ENCODE measurements around the gene URB2. TPM values are rescaled to one million over a fixed set of nuclear protein-coding genes. Genes with fewer than 3 reads are reported as not detected.
"Not testable (repeated sequence)": the region's sequence is repeated elsewhere in the genome, so short reads cannot be mapped to it uniquely, and the experiment has no call there.

Gene URB2
- total RNA-seq, 4 donors from 2014 or later, result 6.0 to 12.1 (median 9.2) TPM

DNA sequence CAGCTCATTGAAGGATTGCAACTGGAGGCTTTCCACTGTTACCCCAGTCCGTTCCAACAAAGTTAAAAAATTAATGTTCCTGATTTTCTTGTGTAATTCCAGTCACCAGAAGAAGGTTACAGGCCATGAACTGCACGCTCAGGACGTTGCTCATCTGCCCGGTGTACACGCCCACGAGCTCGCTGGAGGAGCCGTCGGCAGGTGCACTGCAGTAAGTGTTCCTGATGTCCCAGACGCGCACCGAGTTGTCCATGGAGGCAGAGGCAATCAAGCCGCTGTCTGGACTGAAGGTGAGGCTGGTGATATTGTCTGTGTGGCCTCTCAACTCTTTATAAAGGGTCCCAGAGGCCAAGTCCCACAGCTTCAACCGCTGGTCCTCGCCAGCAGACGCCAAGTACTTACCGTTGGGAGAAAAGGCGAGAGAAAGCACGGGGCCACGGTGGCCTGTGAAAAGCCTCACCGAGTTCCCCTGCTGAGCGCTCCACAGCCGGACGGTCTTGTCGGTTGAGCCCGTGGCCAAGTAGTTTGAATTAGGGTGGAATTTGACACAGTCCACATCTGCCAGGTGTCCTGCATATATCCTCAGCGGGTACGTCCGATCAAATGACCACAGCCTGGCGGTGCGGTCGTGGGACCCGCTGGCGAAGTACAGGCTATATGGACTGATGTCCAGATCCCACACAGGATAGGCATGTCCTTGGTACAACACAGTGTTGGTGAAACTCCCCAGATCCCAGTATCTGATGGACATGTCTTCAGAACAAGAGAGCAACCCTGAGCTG, 31.6 kb upstream of the URB2 start:
- WGBS, 2 donors (ENCODE audit: low coverage in 1 of 2), result 88 to 94% methylated on average over 2 to 13 of the region's 34 CpGs
- peaks cover 15 to 36% (median 16%) of the 10 kb centered on the region in 3 donors for H3K4me1 ChIP-seq
- H3K27ac ChIP-seq, result peak overlapping the region in 1 of 4 donors; percentile 86
- H3K4me3 ChIP-seq, result no peak overlapping the region
- ATAC-seq, result no peak
- no peaks in the 10 kb centered on the region for H3K27me3 ChIP-seq
- TF ChIP-seq POLR2A (IDR thresholded peaks at IDR 0.05) (no peak), POLR2AphosphoS5 (IDR thresholded peaks at IDR 0.05) (no peak), EP300 (IDR thresholded peaks at IDR 0.05) (no peak)
- TF ChIP-seq, protein P1, sequence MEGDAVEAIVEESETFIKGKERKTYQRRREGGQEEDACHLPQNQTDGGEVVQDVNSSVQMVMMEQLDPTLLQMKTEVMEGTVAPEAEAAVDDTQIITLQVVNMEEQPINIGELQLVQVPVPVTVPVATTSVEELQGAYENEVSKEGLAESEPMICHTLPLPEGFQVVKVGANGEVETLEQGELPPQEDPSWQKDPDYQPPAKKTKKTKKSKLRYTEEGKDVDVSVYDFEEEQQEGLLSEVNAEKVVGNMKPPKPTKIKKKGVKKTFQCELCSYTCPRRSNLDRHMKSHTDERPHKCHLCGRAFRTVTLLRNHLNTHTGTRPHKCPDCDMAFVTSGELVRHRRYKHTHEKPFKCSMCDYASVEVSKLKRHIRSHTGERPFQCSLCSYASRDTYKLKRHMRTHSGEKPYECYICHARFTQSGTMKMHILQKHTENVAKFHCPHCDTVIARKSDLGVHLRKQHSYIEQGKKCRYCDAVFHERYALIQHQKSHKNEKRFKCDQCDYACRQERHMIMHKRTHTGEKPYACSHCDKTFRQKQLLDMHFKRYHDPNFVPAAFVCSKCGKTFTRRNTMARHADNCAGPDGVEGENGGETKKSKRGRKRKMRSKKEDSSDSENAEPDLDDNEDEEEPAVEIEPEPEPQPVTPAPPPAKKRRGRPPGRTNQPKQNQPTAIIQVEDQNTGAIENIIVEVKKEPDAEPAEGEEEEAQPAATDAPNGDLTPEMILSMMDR (IDR thresholded peaks at IDR 0.05), result no peak
- peaks cover 0 to 31% of the 10 kb centered on the region in 2 donors for H3K36me3 ChIP-seq
- no peaks in the 10 kb centered on the region for H3K9me3 ChIP-seq

DNA sequence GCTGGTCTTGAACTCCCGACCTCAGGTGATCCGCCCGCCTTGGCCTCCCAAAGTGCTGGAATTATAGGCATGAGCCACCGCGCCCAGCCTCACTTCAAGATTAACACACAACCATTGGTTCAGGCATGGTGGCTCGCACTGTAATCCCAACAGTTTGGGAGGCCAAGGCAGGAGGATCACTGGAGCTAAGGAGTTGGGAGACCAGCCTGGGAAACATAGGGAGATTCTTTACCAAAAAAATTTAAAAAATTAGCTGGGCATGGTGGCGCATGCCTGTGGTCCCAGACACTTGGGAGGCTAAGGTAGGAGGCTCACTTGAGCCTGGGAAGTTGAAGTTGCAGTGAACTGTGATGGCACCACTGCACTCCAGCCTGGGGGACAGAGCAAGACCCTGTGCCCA, 30.2 kb upstream of the URB2 start:
- not testable (repeated sequence) for H3K9me3 ChIP-seq, ATAC-seq, H3K4me3 ChIP-seq, H3K27me3 ChIP-seq
- 92% methylated on average over 2 of the region's 7 CpGs; no CpG with 5 or more reads in 1 of the 2 donors for WGBS, 2 donors (ENCODE audit: low coverage in 1 of 2)
- Histone ChIP-seq H3K27ac (peak overlapping the region; percentile 86 to 98 (median 88)), H3K36me3 (peaks cover 0 to 31% of the 10 kb centered on the region in 2 donors), H3K4me1 (peaks cover 15 to 46% (median 16%) of the 10 kb centered on the region in 3 donors)

GRCh38 chr1:229596925-229597699, 28.9 kb upstream of the URB2 start:
- H3K4me3 ChIP-seq, result no peak overlapping the region
- TF ChIP-seq POLR2A (IDR thresholded peaks at IDR 0.05) (no peak), POLR2AphosphoS5 (IDR thresholded peaks at IDR 0.05) (peak; percentile 72)
- TF ChIP-seq, protein P1 (IDR thresholded peaks at IDR 0.05), result peak in 2 of 4 experiments; percentile 30 to 32
- no peaks in the 10 kb centered on the region for H3K27me3 ChIP-seq
- H3K4me1 ChIP-seq, result peaks cover 15 to 46% (median 16%) of the 10 kb centered on the region in 3 donors
- H3K36me3 ChIP-seq, result peaks cover 3 to 41% of the 10 kb centered on the region in 2 donors
- ATAC-seq, result peak; percentile 93
- peak overlapping the region; percentile 86 to 98 (median 88) for H3K27ac ChIP-seq
- H3K9me3 ChIP-seq, result no peaks in the 10 kb centered on the region
- 23 to 30% methylated on average over 2 to 7 of the region's 7 CpGs for WGBS, 2 donors (ENCODE audit: low coverage in 1 of 2)

DNA sequence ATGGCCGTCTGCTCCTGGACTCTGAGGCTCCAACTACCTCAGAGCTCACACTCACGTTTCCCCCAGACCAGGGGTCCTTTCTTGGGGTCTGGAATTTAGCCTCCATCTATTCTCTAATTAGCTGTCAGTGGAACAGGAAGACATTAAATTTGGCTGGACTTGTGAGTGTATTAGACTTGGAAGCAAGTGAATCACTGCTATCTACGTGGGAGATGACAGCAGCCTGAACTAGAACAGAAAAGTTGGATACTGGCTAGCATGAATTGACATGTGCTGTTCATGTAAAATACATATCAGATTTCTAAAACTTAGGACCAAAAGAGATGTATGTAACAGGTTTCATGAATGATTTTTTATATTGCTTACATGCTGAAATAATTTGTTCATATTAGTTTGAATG, 28.2 kb upstream of the URB2 start:
- Histone ChIP-seq H3K4me3 (no peak overlapping the region), H3K9me3 (no peaks in the 10 kb centered on the region), H3K27me3 (no peaks in the 10 kb centered on the region), H3K27ac (peak overlapping the region; percentile 86 to 98 (median 88)), H3K36me3 (peaks cover 7 to 41% of the 10 kb centered on the region in 2 donors), H3K4me1 (peaks cover 15 to 46% (median 16%) of the 10 kb centered on the region in 3 donors)
- 14 to 33% methylated on average over 1 to 3 of the region's 3 CpGs for WGBS, 2 donors (ENCODE audit: low coverage in 1 of 2)
- no peak for ATAC-seq
- TF ChIP-seq POLR2A (IDR thresholded peaks at IDR 0.05) (no peak), POLR2AphosphoS5 (IDR thresholded peaks at IDR 0.05) (peak; percentile 30), EP300 (IDR thresholded peaks at IDR 0.05) (no peak)
- TF ChIP-seq, protein P1 (IDR thresholded peaks at IDR 0.05), result no peak

GRCh38 chr1:229599218-229599954, 26.7 kb upstream of the URB2 start:
- no peak for ATAC-seq
- 59 to 66% methylated on average over 2 to 3 of the region's 3 CpGs for WGBS, 2 donors (ENCODE audit: low coverage in 1 of 2)
- Histone ChIP-seq H3K27me3 (no peaks in the 10 kb centered on the region), H3K36me3 (peaks cover 7 to 41% of the 10 kb centered on the region in 2 donors), H3K4me1 (peaks cover 15 to 46% (median 16%) of the 10 kb centered on the region in 3 donors), H3K9me3 (no peaks in the 10 kb centered on the region), H3K27ac (peak overlapping the region in 3 of 4 donors; percentile 3 to 88 (median 86)), H3K4me3 (no peak overlapping the region)
- TF ChIP-seq POLR2AphosphoS5 (IDR thresholded peaks at IDR 0.05), result no peak
- TF ChIP-seq, protein P1 (IDR thresholded peaks at IDR 0.05), result no peak
- TF ChIP-seq EP300 (IDR thresholded peaks at IDR 0.05), result no peak
- no peak for TF ChIP-seq POLR2A (IDR thresholded peaks at IDR 0.05)

Measured in gastroesophageal sphincter (tissue), 4 donors.